GM12892 (cell line): Measurements from ENCODE around the gene CAPZA2.

Source experiments
- POLR2A ChIP-seq: IDR thresholded peaks from 2 replicates; pipeline ENCODE4 v1.6.1; 2011; ENCODE audit warnings: low read depth, low read length, control low read depth
- POLR2AphosphoS5 ChIP-seq: IDR thresholded peaks from 2 replicates; pipeline ENCODE4 v1.6.1; 2011; ENCODE audit warnings: low read depth, low read length, control low read depth
- TAF1 ChIP-seq: IDR thresholded peaks from 2 replicates; pipeline ENCODE4 v1.6.1; 2011; ENCODE audit warnings: low read depth, mild to moderate bottlenecking, control low read depth, low read length, borderline replicate concordance

DNA sequence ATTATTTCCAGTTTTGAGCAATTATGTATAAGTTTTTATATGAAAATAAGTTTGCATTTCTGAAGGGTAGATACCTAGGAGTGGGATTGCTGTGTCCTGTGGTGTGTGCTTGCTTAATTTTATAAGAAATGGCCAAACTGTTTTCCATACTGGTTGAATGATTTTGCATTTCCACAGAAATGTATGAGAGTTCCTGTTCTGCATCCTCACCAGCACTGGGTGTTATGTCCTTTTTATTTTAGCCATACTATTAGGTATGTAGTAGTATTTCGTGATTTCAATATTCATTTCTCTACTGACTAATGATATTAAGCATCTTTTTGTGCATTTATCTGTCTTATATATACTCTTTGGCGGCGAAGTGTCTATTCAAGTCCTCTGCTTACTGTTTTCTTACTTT lies 22.3 kb downstream of the CAPZA2 start:
- TF ChIP-seq POLR2A (no peak), TAF1 (no peak), POLR2AphosphoS5 (no peak)
